DOHH2 (cell line): ENCODE measurements around the gene PLBD1.

Experiments used
- H3F3A ChIP-seq: fragments of 200-600 bp; sonication (generic), shearing (Covaris generic); 2 replicates; pipeline ENCODE4 v1.6.0; 2016; ENCODE audit warnings: antibody characterized with exemption, mild to moderate bottlenecking; ENCODE audit not compliant: control insufficient read depth, insufficient read depth
- H3K27ac ChIP-seq: fragments of 200-600 bp; sonication (generic); 2 replicates; pipeline ENCODE4 v1.5.1; 2014; ENCODE audit warnings: low read depth, mild to moderate bottlenecking, low read length, moderate library complexity
- H3K27me3 ChIP-seq: fragments of 200-600 bp; sonication (generic); 2 replicates; pipeline ENCODE4 v1.6.1; 2014; ENCODE audit warnings: mild to moderate bottlenecking, low read length, mixed read lengths; ENCODE audit not compliant: control insufficient read depth
- H3K36me3 ChIP-seq: fragments of 200-600 bp; sonication (generic); 2 replicates; pipeline ENCODE4 v1.6.1; 2014; ENCODE audit warnings: mild to moderate bottlenecking, low read length, moderate library complexity, mixed read lengths; ENCODE audit not compliant: control insufficient read depth
- H3K4me1 ChIP-seq: fragments of 200-600 bp; sonication (generic); 2 replicates; pipeline ENCODE4 v1.6.1; 2014; ENCODE audit warnings: mild to moderate bottlenecking, low read length, mixed read lengths; ENCODE audit not compliant: control insufficient read depth
- H3K4me2 ChIP-seq: fragments of 200-600 bp; sonication (generic); 2 replicates; pipeline ENCODE4 v1.6.0; 2014; ENCODE audit warnings: mild to moderate bottlenecking, low read length, moderate library complexity
- H3K4me3 ChIP-seq: fragments of 200-600 bp; sonication (generic); 2 replicates; pipeline ENCODE4 v1.5.1; 2014; ENCODE audit warnings: mild to moderate bottlenecking, low read length, mixed read lengths
- H3K79me2 ChIP-seq: fragments of 200-600 bp; sonication (generic); 2 replicates; pipeline ENCODE4 v1.6.1; 2014; ENCODE audit warnings: mild to moderate bottlenecking, low read length, mixed read lengths; ENCODE audit not compliant: control insufficient read depth
- H3K9me2 ChIP-seq: fragments of 200-600 bp; sonication (generic); replicated peaks from 2 replicates; pipeline ENCODE4 v1.6.1; 2014; ENCODE audit warnings: mild to moderate bottlenecking, low read length, mixed read lengths; ENCODE audit not compliant: control insufficient read depth
- H3K9me3 ChIP-seq: fragments of 200-600 bp; sonication (generic); 2 replicates; pipeline ENCODE4 v1.6.1; 2014; ENCODE audit warnings: antibody characterized with exemption, low read length, mixed read lengths; ENCODE audit not compliant: control insufficient read depth, insufficient read depth
- H4K20me1 ChIP-seq: fragments of 200-600 bp; sonication (generic); 2 replicates; pipeline ENCODE4 v1.6.0; 2014; ENCODE audit warnings: low read depth, mild to moderate bottlenecking, antibody characterized with exemption, low read length, moderate library complexity; ENCODE audit not compliant: control insufficient read depth, insufficient read depth
- CTCF ChIP-seq: fragments of 200-600 bp; sonication (generic); IDR thresholded peaks from one replicate; pipeline ENCODE4 v1.5.1; 2014; ENCODE audit warnings: antibody characterized with exemption, mild to moderate bottlenecking, low read depth, low read length; ENCODE audit not compliant: poor library complexity, severe bottlenecking
- EZH2phosphoT487 ChIP-seq: fragments of 200-600 bp; sonication (generic); IDR thresholded peaks from 2 replicates; pipeline ENCODE4 v1.6.1; 2017; ENCODE audit warnings: borderline replicate concordance, mild to moderate bottlenecking, antibody characterized with exemption, low read length, moderate library complexity, mixed read lengths

Gene PLBD1

GRCh38 chr12:14537088-14537487, 30.6 kb downstream of the PLBD1 start:
- H3K4me2 ChIP-seq: no peak overlapping the region
- no peaks in the 10 kb centered on the region for H3K9me2 ChIP-seq
- no peaks in the 10 kb centered on the region for H3K9me3 ChIP-seq
- H4K20me1 ChIP-seq: no peaks in the 10 kb centered on the region
- no peaks in the 10 kb centered on the region for H3K79me2 ChIP-seq
- no peaks in the 10 kb centered on the region for H3K27me3 ChIP-seq
- no peak for TF ChIP-seq EZH2phosphoT487
- no peak for TF ChIP-seq CTCF
- no peak overlapping the region for H3K27ac ChIP-seq
- H3K36me3 ChIP-seq: no peaks in the 10 kb centered on the region
- H3K4me1 ChIP-seq: peaks cover 12% of the 10 kb centered on the region
- no peak overlapping the region for H3K4me3 ChIP-seq
- no peaks in the 10 kb centered on the region for H3F3A ChIP-seq

GRCh38 chr12:14532152-14532551, 35.5 kb downstream of the PLBD1 start:
- H3K9me3 ChIP-seq: no peaks in the 10 kb centered on the region
- TF ChIP-seq CTCF (no peak), EZH2phosphoT487 (no peak)
- H3K4me3 ChIP-seq: no peak overlapping the region

GRCh38 chr12:14525964-14526363, 41.7 kb downstream of the PLBD1 start:
- H3K36me3 ChIP-seq: no peaks in the 10 kb centered on the region
- H3K27ac ChIP-seq: no peak overlapping the region
- H3K9me2 ChIP-seq: no peaks in the 10 kb centered on the region
- H3K4me1 ChIP-seq: no peaks in the 10 kb centered on the region
- H3F3A ChIP-seq: no peaks in the 10 kb centered on the region
- H4K20me1 ChIP-seq: no peaks in the 10 kb centered on the region
- peaks cover 14% of the 10 kb centered on the region; the same call in 1 of the 2 replicates for H3K9me3 ChIP-seq
- H3K79me2 ChIP-seq: no peaks in the 10 kb centered on the region
- H3K4me3 ChIP-seq: no peak overlapping the region
- no peaks in the 10 kb centered on the region for H3K27me3 ChIP-seq
- TF ChIP-seq EZH2phosphoT487 (no peak), CTCF (no peak)
- H3K4me2 ChIP-seq: no peak overlapping the region

More at GRCh38 chr12:14532152-14532551, 35.5 kb downstream of the PLBD1 start:
- Histone ChIP-seq H3K79me2 (no peaks in the 10 kb centered on the region), H3K36me3 (no peaks in the 10 kb centered on the region), H4K20me1 (no peaks in the 10 kb centered on the region), H3K27me3 (no peaks in the 10 kb centered on the region), H3F3A (no peaks in the 10 kb centered on the region), H3K27ac (no peak overlapping the region), H3K9me2 (no peaks in the 10 kb centered on the region), H3K4me2 (no peak overlapping the region), H3K4me1 (no peaks in the 10 kb centered on the region)
